H1 (cell line): ENCODE data around the gene MPPED2. TPM values are rescaled to one million over a fixed set of nuclear protein-coding genes. Genes with fewer than 3 reads are reported as not detected.

Experiments
- CTCF ChIA-PET: fragments of 300-600 bp; sonication (Branson Sonifier 250); formaldehyde crosslinking; loops from one replicate; lab custom pipeline; 2021; ENCODE audit not compliant: partially characterized antibody; lab: Charles Lee
- POLR2A ChIA-PET: fragments of 300-600 bp; sonication (Branson Sonifier 250); formaldehyde crosslinking; loops from one replicate; lab custom pipeline; 2021; ENCODE audit warnings: inconsistent platforms; ENCODE audit not compliant: partially characterized antibody; lab: Charles Lee
- DNase-seq, 2 experiments: peaks; one replicate each; pipeline versions ENCODE4 v3.0.0 to v3.0.0-alpha.2; 2010 to 2022; ENCODE audit warnings: low spot score in 2 of 2, low read depth in 1 of 2, mixed read lengths in 1 of 2
- FAIRE-seq: peaks from 2 replicates; lab custom pipeline; 2011; peaks lifted over from hg19 to GRCh38; lab: Jason Lieb, UNC
- H2AFZ ChIP-seq: 2 replicates; pipeline ENCODE4 v1.8.1; 2012; ENCODE audit warnings: low read length, inconsistent platforms
- H2AK5ac ChIP-seq: 2 replicates; pipeline ENCODE4 v1.6.1; 2013; ENCODE audit warnings: low read depth, low read length
- H2BK120ac ChIP-seq: replicated peaks from 2 replicates; pipeline ENCODE3; 2013; ENCODE audit warnings: low read depth, low read length, inconsistent platforms
- H2BK12ac ChIP-seq: 2 replicates; pipeline ENCODE4 v1.6.1; 2013; ENCODE audit warnings: low read depth, low read length
- H2BK15ac ChIP-seq: 2 replicates; pipeline ENCODE4 v1.6.1; 2013; ENCODE audit warnings: low read length
- H2BK20ac ChIP-seq: 2 replicates; pipeline ENCODE4 v1.6.1; 2013; ENCODE audit warnings: low read length
- H2BK5ac ChIP-seq: 2 replicates; pipeline ENCODE4 v1.6.1; 2013; ENCODE audit warnings: low read depth, low read length
- H3K14ac ChIP-seq: 2 replicates; pipeline ENCODE4 v1.6.1; 2013; ENCODE audit warnings: inconsistent platforms; ENCODE audit not compliant: insufficient read length
- H3K18ac ChIP-seq: 2 replicates; pipeline ENCODE4 v1.6.1; 2013; ENCODE audit warnings: low read length; ENCODE audit errors: extremely low read depth
- H3K23ac ChIP-seq: 2 replicates; pipeline ENCODE4 v1.6.1; 2013; ENCODE audit warnings: inconsistent platforms; ENCODE audit not compliant: insufficient read length
- H3K23me2 ChIP-seq: 2 replicates; pipeline ENCODE4 v1.6.1; 2013; ENCODE audit warnings: low read depth, low read length
- H3K27ac ChIP-seq: 2 replicates; pipeline ENCODE4 v1.6.1; 2011; ENCODE audit warnings: low read depth, low read length, inconsistent platforms
- H3K27me3 ChIP-seq, 4 experiments: replicated peaks in 1 of 4; 1 replicate in 1 of 4; 2 replicates in 3 of 4; pipeline versions ENCODE4 v1.6.1 to v1.8.1; 2011 to 2013; ENCODE audit warnings: low read length in 3 of 4, mild to moderate bottlenecking in 3 of 4, inconsistent platforms in 2 of 4, mixed read lengths in 2 of 4, moderate library complexity in 1 of 4; ENCODE audit not compliant: control insufficient read depth in 3 of 4, insufficient read depth in 3 of 4; ENCODE audit errors: extremely low read depth in 1 of 4
- H3K36me3 ChIP-seq, 4 experiments: 2 replicates each; pipeline versions ENCODE4 v1.6.1 to v1.8.1; 2011 to 2013; ENCODE audit warnings: mild to moderate bottlenecking in 4 of 4, low read length in 3 of 4, moderate library complexity in 2 of 4, control low read depth in 1 of 4, inconsistent platforms in 1 of 4; ENCODE audit not compliant: insufficient read depth in 4 of 4, control insufficient read depth in 2 of 4
- H3K4ac ChIP-seq: replicated peaks from 2 replicates; pipeline ENCODE3; 2013; ENCODE audit warnings: low read length, low read depth, mixed read lengths, inconsistent platforms; ENCODE audit not compliant: insufficient read length
- H3K4me1 ChIP-seq, 4 experiments: replicated peaks in 1 of 4; 1 replicate in 1 of 4; 2 replicates in 3 of 4; pipeline versions ENCODE4 v1.6.1 to v1.8.1; 2011 to 2013; ENCODE audit warnings: low read length in 3 of 4, inconsistent platforms in 2 of 4, mixed read lengths in 1 of 4; ENCODE audit not compliant: insufficient read depth in 4 of 4, control insufficient read depth in 3 of 4
- H3K4me2 ChIP-seq, 2 experiments: 2 replicates each; pipeline versions ENCODE4 v1.6.1 to v1.8.1; 2011 to 2013; ENCODE audit warnings: low read depth in 2 of 2, low read length in 2 of 2, control low read depth in 1 of 2, inconsistent platforms in 1 of 2, mild to moderate bottlenecking in 1 of 2; ENCODE audit not compliant: insufficient read depth in 1 of 2
- H3K4me3 ChIP-seq, 4 experiments: fragments of 200-600, 300-600 bp in 1 of 4; sonication (generic), shearing (Covaris generic), sonication (Bioruptor Twin) in 1 of 4; 2 replicates each; pipeline versions ENCODE4 v1.5.1 to v1.8.1; 2011 to 2016; ENCODE audit warnings: low read length in 4 of 4, low read depth in 3 of 4, control low read depth in 2 of 4, inconsistent platforms in 2 of 4, mild to moderate bottlenecking in 2 of 4, mixed read lengths in 1 of 4, moderate library complexity in 1 of 4; ENCODE audit not compliant: insufficient read depth in 2 of 4; ENCODE audit errors: extremely low read depth in 1 of 4
- H3K56ac ChIP-seq: replicated peaks from 2 replicates; pipeline ENCODE3; 2013; ENCODE audit warnings: low read depth, mild to moderate bottlenecking, mixed read lengths, low read length, inconsistent platforms; ENCODE audit not compliant: insufficient read length
- H3K79me1 ChIP-seq: 2 replicates; pipeline ENCODE4 v1.6.1; 2013; ENCODE audit warnings: low read depth, low read length, control low read depth
- H3K79me2 ChIP-seq, 2 experiments: 2 replicates each; pipeline versions ENCODE4 v1.6.1 to v1.8.1; 2012 to 2013; ENCODE audit warnings: low read length in 2 of 2, mild to moderate bottlenecking in 2 of 2, inconsistent platforms in 1 of 2; ENCODE audit not compliant: insufficient read depth in 2 of 2, control insufficient read depth in 1 of 2
- H3K9ac ChIP-seq, 4 experiments: replicated peaks in 1 of 4; 1 replicate in 1 of 4; 2 replicates in 3 of 4; pipeline versions ENCODE4 v1.6.1 to v1.8.1; 2011 to 2013; ENCODE audit warnings: low read depth in 3 of 4, low read length in 3 of 4, control low read depth in 2 of 4, mild to moderate bottlenecking in 2 of 4, moderate library complexity in 2 of 4, inconsistent platforms in 1 of 4; ENCODE audit errors: extremely low read depth in 1 of 4
- H3K9me3 ChIP-seq, 2 experiments: 2 replicates each; pipeline versions ENCODE4 v1.6.1 to v1.8.1; 2012 to 2013; ENCODE audit warnings: mild to moderate bottlenecking in 2 of 2, moderate library complexity in 2 of 2, control low read depth in 1 of 2, inconsistent platforms in 1 of 2, low read depth in 1 of 2, low read length in 1 of 2, mixed read lengths in 1 of 2; ENCODE audit not compliant: insufficient read depth in 2 of 2
- H4K20me1 ChIP-seq, 2 experiments: replicated peaks in 1 of 2; 2 replicates each; pipeline versions ENCODE3 to v1.8.1; 2011 to 2013; ENCODE audit warnings: inconsistent platforms in 2 of 2, low read length in 2 of 2, mild to moderate bottlenecking in 1 of 2; ENCODE audit not compliant: insufficient read depth in 2 of 2, control insufficient read depth in 1 of 2
- H4K5ac ChIP-seq: 2 replicates; pipeline ENCODE4 v1.6.1; 2013; ENCODE audit warnings: low read length, low read depth, mixed read lengths, inconsistent platforms; ENCODE audit not compliant: insufficient read length
- H4K8ac ChIP-seq: 2 replicates; pipeline ENCODE4 v1.8.0; 2013; ENCODE audit warnings: mild to moderate bottlenecking, moderate library complexity, low read length, inconsistent platforms; ENCODE audit not compliant: insufficient read depth; ENCODE audit errors: extremely low read depth
- H4K91ac ChIP-seq: replicated peaks from 2 replicates; pipeline ENCODE3; 2013; ENCODE audit warnings: low read length, mixed read lengths, inconsistent platforms; ENCODE audit not compliant: insufficient read length
- CHD2 ChIP-seq: IDR thresholded peaks from 2 replicates; pipeline ENCODE4 v1.6.1; 2012; ENCODE audit warnings: low read length, improper control_type of control experiment
- HDAC2 ChIP-seq, 2 experiments: fragments of 300-600 bp in 1 of 2; sonication (generic) in 1 of 2; IDR thresholded peaks; 2 replicates each; pipeline ENCODE4 v1.6.1; 2011 to 2012; ENCODE audit warnings: low read depth in 2 of 2, low read length in 2 of 2, mild to moderate bottlenecking in 2 of 2, moderate library complexity in 2 of 2, borderline replicate concordance in 1 of 2, inconsistent platforms in 1 of 2
- POLR2A ChIP-seq, 2 experiments: IDR thresholded peaks; 1 replicate in 1 of 2; 2 replicates in 1 of 2; pipeline ENCODE4 v1.6.1; 2011; ENCODE audit warnings: low read depth in 2 of 2, low read length in 2 of 2, mild to moderate bottlenecking in 2 of 2; ENCODE audit errors: control extremely low read depth in 1 of 2
- POLR2AphosphoS5 ChIP-seq: IDR thresholded peaks from 2 replicates; pipeline ENCODE4 v1.6.1; 2011; ENCODE audit warnings: low read depth, low read length
- RAD21 ChIP-seq, 2 experiments: IDR thresholded peaks in 1 of 2; conservative IDR thresholded peaks in 1 of 2; 2 replicates each; pipeline ENCODE4 v1.6.1; 2011; ENCODE audit warnings: low read depth in 2 of 2, low read length in 2 of 2, improper control_type of control experiment in 1 of 2, inconsistent platforms in 1 of 2, mild to moderate bottlenecking in 1 of 2, moderate library complexity in 1 of 2
- RBBP5 ChIP-seq: IDR thresholded peaks from 2 replicates; pipeline ENCODE4 v1.7.1; 2012; ENCODE audit warnings: low read depth, mild to moderate bottlenecking, inconsistent platforms, low read length, moderate library complexity, borderline replicate concordance
- SIN3A ChIP-seq, 2 experiments: IDR thresholded peaks in 1 of 2; conservative IDR thresholded peaks in 1 of 2; 2 replicates each; pipeline ENCODE4 v1.6.1; 2011 to 2012; ENCODE audit warnings: low read length in 2 of 2, improper control_type of control experiment in 1 of 2, low read depth in 1 of 2, mild to moderate bottlenecking in 1 of 2
- SRF ChIP-seq: IDR thresholded peaks from 2 replicates; pipeline ENCODE4 v1.6.1; 2011; ENCODE audit warnings: mild to moderate bottlenecking, low read depth, low read length, moderate library complexity
- TCF12 ChIP-seq: IDR thresholded peaks from 2 replicates; pipeline ENCODE4 v1.6.1; 2011; ENCODE audit warnings: low read depth, mild to moderate bottlenecking, low read length
- WGBS, 2 experiments: shearing (Covaris generic) in 1 of 2; methylation state at CpG; one replicate each; pipeline versions ENCODE4 v1.1.6 to v1.1.7; 2013 to 2015; ENCODE audit warnings: low lambda C conversion rate in 2 of 2, mixed read lengths in 2 of 2, inconsistent platforms in 1 of 2, low coverage in 1 of 2, missing lambda C conversion rate in 1 of 2; ENCODE audit not compliant: insufficient replicate concordance in 2 of 2, insufficient coverage in 1 of 2, insufficient read length in 1 of 2; ENCODE audit errors: extremely low coverage in 1 of 2, missing lambda C conversion rate in 1 of 2; 5-methylcytosine and 5-hydroxymethylcytosine counted together
- polyA plus RNA-seq, 7 experiments: library from polyadenylated mRNA; depleted of rRNA in 3 of 7; stranded (reverse) in 5 of 7; unstranded in 2 of 7; fragments of >200 nt in 5 of 7; fragments of 200-250 nt in 2 of 7; gene quantifications; 1 replicate in 5 of 7; 2 replicates in 1 of 7; 4 replicates in 1 of 7; pipeline versions ENCODE4 v1.2.1 to v1.2.3, GENCODE V29; 2011 to 2013; ENCODE audit warnings: missing spikeins in 2 of 7, mixed read lengths in 2 of 7
- total RNA-seq: library from RNA; stranded (reverse); fragmentation: NEBNext Ultra II Directional; extraction: Animal tissue kit (Norgen Biotek cat#: 25700); gene quantifications from 2 replicates; pipeline ENCODE4 v1.2.1, GENCODE V29; 2021

The MPPED2 gene
- total and polyA plus RNA-seq, 2 of the 8 experiments (the other 6 are each of a cell fraction or from before 2014, with no cell fraction given): 1.3 to 3.5 TPM

GRCh38 chr11:30631148-30631547 lies 45.0 kb upstream of the MPPED2 start:
- H3K79me1 ChIP-seq: no peaks in the 10 kb centered on the region
- H4K5ac ChIP-seq: no peak overlapping the region
- POLR2A ChIA-PET: no interaction called here
- H3K23ac ChIP-seq: no peak overlapping the region
- no peak for TF ChIP-seq CHD2
- no peak for TF ChIP-seq POLR2AphosphoS5
- no peak for TF ChIP-seq RBBP5
- TF ChIP-seq RAD21 (IDR thresholded peaks at IDR 0.05 in 1 of 2, conservative IDR thresholded peaks at IDR 0.05 in 1 of 2; ENCODE audit: low read depth in 2 of 2, low read length in 2 of 2): no peak
- TF ChIP-seq TCF12: no peak
- no peak for TF ChIP-seq HDAC2 (IDR thresholded peaks at IDR 0.05; ENCODE audit: borderline replicate concordance in 1 of 2, low read depth in 2 of 2, low read length in 2 of 2)
- TF ChIP-seq POLR2A (IDR thresholded peaks at IDR 0.05; ENCODE audit: control extremely low read depth in 1 of 2, low read depth in 2 of 2, low read length in 2 of 2): no peak
- no peak for TF ChIP-seq SIN3A (conservative IDR thresholded peaks at IDR 0.05 in 1 of 2, IDR thresholded peaks at IDR 0.05 in 1 of 2; ENCODE audit: low read depth in 1 of 2, low read length in 2 of 2)
- TF ChIP-seq SRF: no peak
- CTCF ChIA-PET: interaction anchor here (0.7 to 0.8 kb wide), 2 partner anchors 9 to 268 kb away, joined by 3 read pairs; no protein-coding TSS in a partner anchor
- DNase-seq (no peak), FAIRE-seq (no peak)
- H2BK5ac ChIP-seq: no peak overlapping the region
- H3K27me3 ChIP-seq: no peaks in the 10 kb centered on the region
- H3K4me1 ChIP-seq: peaks cover 0 to 2% (median 0%) of the 10 kb centered on the region in 4 experiments; a peak in 2 of 7 replicates
- H2BK120ac ChIP-seq: no peak overlapping the region
- H3K23me2 ChIP-seq: no peaks in the 10 kb centered on the region
- H3K56ac ChIP-seq: no peak overlapping the region
- H3K4ac ChIP-seq: no peak overlapping the region
- no peak overlapping the region for H2AK5ac ChIP-seq
- H3K36me3 ChIP-seq: no peaks in the 10 kb centered on the region
- no peaks in the 10 kb centered on the region for H3K79me2 ChIP-seq
- H4K8ac ChIP-seq: no peak overlapping the region
- H3K4me2 ChIP-seq: no peak overlapping the region
- WGBS, 2 experiments: 96% methylated on average over 3 of the region's 3 CpGs; no CpG with 5 or more reads in 1 of the 2 experiments
- no peak overlapping the region for H3K27ac ChIP-seq
- no peak overlapping the region for H3K4me3 ChIP-seq
- no peak overlapping the region for H2BK20ac ChIP-seq
- H3K14ac ChIP-seq: no peak overlapping the region
- no peak overlapping the region for H4K91ac ChIP-seq
- no peak overlapping the region for H3K9ac ChIP-seq
- H2BK15ac ChIP-seq: no peak overlapping the region
- H3K18ac ChIP-seq: no peak overlapping the region
- H2AFZ ChIP-seq: no peak overlapping the region
- no peaks in the 10 kb centered on the region for H4K20me1 ChIP-seq
- H2BK12ac ChIP-seq: no peak overlapping the region
- H3K9me3 ChIP-seq: no peaks in the 10 kb centered on the region
